Motor neuron (in vitro differentiated cells): ENCODE results near the gene CDC42BPB. TPM values are rescaled to one million over a fixed set of nuclear protein-coding genes. Genes with fewer than 3 reads are reported as not detected.
"Not testable (repeated sequence)": the region's sequence is repeated elsewhere in the genome, so short reads cannot be mapped to it uniquely, and the experiment has no call there.

ENCODE experiments used
- ATAC-seq, 8 experiments: fragments of 200-7000 bp; cut with Tn5 transposase; replicated peaks in 6 of 8; 2 replicates each; pipeline ENCODE4 v1.8.0; 2021; ENCODE audit warnings: mild to moderate bottlenecking in 8 of 8, moderate library complexity in 8 of 8
- H3K27ac ChIP-seq, 2 donors: fragments of 250-450 bp; sonication (Bioruptor Pico); 2 replicates each; pipeline ENCODE4 v1.9.0; 2021; ENCODE audit warnings: antibody characterized with exemption in 2 of 2, mild to moderate bottlenecking in 2 of 2, moderate library complexity in 1 of 2
- H3K4me1 ChIP-seq, 2 donors: fragments of 250-450 bp; sonication (Bioruptor Pico); replicated peaks in 1 of 2; 2 replicates each; pipeline ENCODE4 v1.6.1; 2021; ENCODE audit warnings: antibody characterized with exemption in 2 of 2, mild to moderate bottlenecking in 2 of 2, moderate library complexity in 1 of 2
- H3K4me3 ChIP-seq, 5 donors: fragments of 250-450 bp; sonication (Bioruptor Pico); 2 replicates each; pipeline ENCODE4 v1.9.0; 2021; ENCODE audit warnings: antibody characterized with exemption in 5 of 5, mild to moderate bottlenecking in 5 of 5, moderate library complexity in 4 of 5
- WGBS, 10 experiments: fragments of 450-650 bp; shearing (Covaris generic); methylation state at CpG; one replicate each; pipeline ENCODE4 v1.0.0; 2022; 5-methylcytosine and 5-hydroxymethylcytosine counted together
- in situ Hi-C, 9 experiments: fragments of 400-800 bp; cut with MboI; loops; one replicate each; pipeline ENCODE4 v1.15.0; 2021; ENCODE audit warnings: low sequenced_read_pairs in 9 of 9, low pct_unique_long_range_greater_than_20kb in 2 of 9; ENCODE audit not compliant: unreplicated experiment in 9 of 9
- total RNA-seq, 8 experiments: library from RNA; unstranded; fragments of 300-600 nt; gene quantifications; 2 replicates each; pipeline versions ENCODE4 v1.2.3 to v1.2.4, GENCODE V29; 2022

The CDC42BPB gene
- total RNA-seq, 8 experiments from 2014 or later, result 36.9 to 102 (median 56.4) TPM

DNA sequence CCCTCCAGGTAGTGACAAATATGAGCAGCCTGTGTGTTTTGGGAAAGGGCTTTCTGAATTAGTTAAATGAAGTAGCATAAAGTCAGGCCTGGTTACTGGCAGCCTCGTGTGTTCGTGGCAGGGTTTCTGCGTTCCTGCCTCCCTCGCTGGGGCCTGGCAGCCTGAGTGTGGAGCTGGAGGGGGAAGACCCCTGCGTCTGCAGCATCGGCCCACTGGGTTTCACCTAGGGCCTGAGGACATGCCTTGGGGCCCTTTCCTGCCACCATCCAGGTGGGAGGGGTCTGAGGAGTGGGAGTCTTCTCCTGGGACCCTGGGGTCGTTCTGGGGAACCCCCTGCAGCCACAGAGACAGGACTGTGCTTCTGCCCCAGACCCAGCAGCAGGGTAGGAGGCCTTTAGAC is 155.3 kb downstream of the CDC42BPB start:
- WGBS, 10 experiments, result 60 to 90% methylated on average over 1 to 2 of the region's 7 CpGs; no CpG with 5 or more reads in 8 of the 10 experiments
- Histone ChIP-seq H3K4me3 (no peak overlapping the region), H3K4me1 (no peaks in the 10 kb centered on the region), H3K27ac (no peak overlapping the region)
- ATAC-seq, result no peak
- in situ Hi-C loops, result no loop called here

DNA sequence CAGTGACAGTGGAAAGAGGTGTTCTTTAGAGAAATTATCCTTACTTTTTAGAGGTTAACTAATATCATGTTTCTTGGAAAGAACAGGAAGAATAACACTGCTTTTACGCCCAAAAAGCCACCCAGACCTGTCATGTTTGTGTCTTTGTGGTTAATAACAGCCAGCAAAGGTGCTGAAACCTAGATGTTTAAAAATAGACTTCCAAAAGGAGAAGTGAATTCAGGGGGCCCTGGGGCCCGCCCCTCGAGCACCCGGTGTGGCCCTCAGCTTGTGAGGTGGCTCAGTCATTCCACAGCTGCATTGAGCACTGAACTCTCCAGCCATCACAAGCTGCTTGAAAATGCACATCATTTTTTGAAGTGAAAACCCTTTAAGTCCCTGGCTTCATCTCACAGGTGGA is 155.7 kb downstream of the CDC42BPB start:
- Histone ChIP-seq H3K27ac (no peak overlapping the region), H3K4me1 (no peaks in the 10 kb centered on the region), H3K4me3 (no peak overlapping the region)
- in situ Hi-C loops, result no loop called here
- WGBS, 10 experiments, result 87 to 100% (median 93%) methylated on average over 1 to 4 of the region's 4 CpGs; no CpG with 5 or more reads in 3 of the 10 experiments
- no peak for ATAC-seq

DNA sequence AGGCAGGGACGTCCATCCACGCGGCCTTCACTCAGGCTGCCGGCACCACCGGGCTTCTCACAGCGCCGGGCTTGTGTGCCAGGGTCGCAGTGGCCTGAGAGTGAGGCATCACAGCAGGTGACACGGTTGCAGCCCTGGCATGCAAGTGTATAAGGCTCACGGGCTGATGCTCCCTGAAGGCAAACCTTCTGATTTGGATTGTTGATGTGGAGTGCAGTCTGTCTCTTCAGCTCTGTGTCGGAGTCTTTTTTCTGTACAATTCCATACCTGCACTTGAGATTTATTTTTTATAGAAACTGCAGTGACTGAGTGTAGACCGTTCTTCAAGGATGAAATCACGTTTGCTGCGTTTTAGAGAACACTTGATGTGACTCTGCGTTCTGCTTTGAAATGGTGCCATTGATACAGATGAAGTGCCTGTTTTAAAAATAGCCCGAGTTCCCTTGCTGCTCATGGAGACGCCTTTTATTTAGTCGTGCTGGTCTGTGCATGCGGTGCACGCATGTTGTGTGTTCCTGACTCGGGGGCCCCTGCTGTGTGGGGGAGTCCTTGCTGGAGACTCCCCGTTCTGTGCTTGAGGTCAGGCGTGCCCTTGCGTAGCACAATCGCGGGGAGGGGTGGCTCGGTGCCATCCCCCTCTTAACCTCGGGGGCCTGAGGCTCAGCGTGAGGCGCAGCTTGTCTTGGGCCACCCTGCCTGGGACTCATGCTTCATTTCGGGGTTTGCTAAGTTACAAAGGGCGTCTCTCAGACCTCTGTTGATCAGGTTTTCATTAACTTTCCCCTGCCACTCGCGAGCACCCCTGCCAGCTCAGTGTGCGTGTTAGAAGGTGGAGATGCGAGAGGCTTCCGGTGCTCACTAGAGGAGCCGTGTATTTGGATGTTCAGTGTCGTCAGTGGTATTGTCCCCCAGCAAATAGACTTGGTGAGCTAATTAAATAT is 156.4 kb downstream of the CDC42BPB start:
- ATAC-seq, result no peak
- Histone ChIP-seq H3K4me1 (no peaks in the 10 kb centered on the region), H3K4me3 (no peak overlapping the region), H3K27ac (no peak overlapping the region)
- in situ Hi-C loops, result no loop called here
- 72 to 92% (median 90%) methylated on average over 5 to 26 of the region's 39 CpGs; no CpG with 5 or more reads in 3 of the 10 experiments for WGBS, 10 experiments

DNA sequence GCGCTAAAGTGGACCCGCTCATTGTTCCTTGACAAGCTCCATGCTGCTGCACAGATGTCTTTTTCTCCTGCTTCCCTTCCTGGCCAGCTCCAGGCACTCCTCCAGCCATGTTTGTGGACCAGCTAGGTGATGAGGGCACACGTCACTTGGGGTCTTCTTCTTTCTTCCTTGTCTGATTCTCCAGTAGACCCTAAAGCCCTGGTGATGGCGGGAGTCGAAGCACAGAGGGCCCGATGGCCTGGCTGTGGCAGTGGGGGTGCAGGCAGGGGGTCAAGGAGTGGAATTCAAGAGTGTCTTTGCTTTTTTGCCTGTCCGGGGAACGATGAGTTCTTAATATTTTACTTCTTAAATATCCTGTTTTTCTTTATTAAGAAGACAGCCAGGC is 157.8 kb downstream of the CDC42BPB start:
- WGBS, 10 experiments, result 60 to 100% (median 100%) methylated on average over 1 to 5 of the region's 8 CpGs; no CpG with 5 or more reads in 4 of the 10 experiments
- in situ Hi-C loops, result no loop called here
- no peak overlapping the region for H3K4me3 ChIP-seq
- H3K4me1 ChIP-seq, result no peaks in the 10 kb centered on the region
- no peak for ATAC-seq
- H3K27ac ChIP-seq, result no peak overlapping the region

DNA sequence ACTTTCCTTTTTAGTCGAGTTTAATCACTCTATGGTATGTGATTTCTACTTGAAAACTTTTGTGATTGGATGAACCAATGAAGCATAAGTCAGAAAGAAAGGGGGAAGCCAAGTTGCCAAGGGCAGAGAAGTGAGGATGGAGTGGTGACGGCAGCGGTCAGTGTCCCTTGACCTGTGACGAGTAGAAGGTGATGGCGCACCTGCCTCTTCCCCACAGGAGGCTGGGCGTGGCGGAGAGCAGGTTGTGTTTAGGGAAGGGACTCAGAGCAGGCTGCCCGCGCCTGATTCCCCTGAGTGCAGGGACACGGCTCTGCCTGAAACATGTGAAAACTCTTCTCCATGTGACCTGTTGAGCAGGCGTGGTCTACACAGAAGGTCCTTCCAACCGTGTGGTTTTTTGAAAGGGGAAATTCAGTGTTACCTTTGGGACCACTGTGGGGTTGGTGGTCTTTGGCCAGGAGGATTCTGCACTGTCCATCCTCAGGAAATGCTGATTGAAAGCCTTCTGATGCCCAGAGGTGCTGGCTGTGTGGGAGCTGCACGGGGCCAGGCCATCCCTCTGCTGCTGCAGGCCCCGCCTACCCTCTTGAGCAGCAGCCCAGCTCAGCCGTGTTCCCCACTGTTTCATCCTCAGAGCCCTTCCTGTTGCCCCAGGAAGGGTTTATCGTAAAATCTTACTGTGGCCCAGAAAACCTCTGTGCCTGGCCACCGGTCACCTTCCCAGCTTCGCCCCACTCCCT is 158.4 kb downstream of the CDC42BPB start:
- Histone ChIP-seq H3K4me3 (no peak overlapping the region), H3K4me1 (no peaks in the 10 kb centered on the region), H3K27ac (no peak overlapping the region)
- WGBS, 10 experiments, result 86 to 100% (median 93%) methylated on average over 1 to 6 of the region's 18 CpGs; no CpG with 5 or more reads in 3 of the 10 experiments
- no peak for ATAC-seq
- in situ Hi-C loops, result no loop called here

DNA sequence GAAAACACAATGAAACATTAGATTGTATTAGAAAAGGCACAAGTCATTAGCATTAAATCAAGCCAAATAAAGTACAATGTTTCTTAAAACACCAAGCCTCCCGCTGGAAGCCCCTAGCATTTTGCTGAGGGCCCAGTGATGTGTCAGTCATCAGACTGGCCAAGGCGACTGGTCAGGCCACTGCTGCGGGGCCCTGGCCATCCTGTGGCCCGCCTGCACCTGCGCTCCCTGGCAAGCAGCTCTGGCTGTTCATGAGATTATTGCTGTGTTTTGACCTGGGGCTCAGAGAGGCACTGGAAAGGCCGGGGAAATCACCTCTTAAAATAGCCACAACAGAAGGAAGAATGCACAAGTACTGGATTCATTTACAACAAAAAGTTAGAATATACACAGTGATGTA is 159.1 kb downstream of the CDC42BPB start:
- in situ Hi-C loops, result no loop called here
- WGBS, 10 experiments, result 83 to 100% (median 86%) methylated on average over 1 to 6 of the region's 6 CpGs; no CpG with 5 or more reads in 3 of the 10 experiments
- ATAC-seq, result no peak
- H3K4me1 ChIP-seq, result no peaks in the 10 kb centered on the region
- no peak overlapping the region for H3K4me3 ChIP-seq
- H3K27ac ChIP-seq, result no peak overlapping the region

DNA sequence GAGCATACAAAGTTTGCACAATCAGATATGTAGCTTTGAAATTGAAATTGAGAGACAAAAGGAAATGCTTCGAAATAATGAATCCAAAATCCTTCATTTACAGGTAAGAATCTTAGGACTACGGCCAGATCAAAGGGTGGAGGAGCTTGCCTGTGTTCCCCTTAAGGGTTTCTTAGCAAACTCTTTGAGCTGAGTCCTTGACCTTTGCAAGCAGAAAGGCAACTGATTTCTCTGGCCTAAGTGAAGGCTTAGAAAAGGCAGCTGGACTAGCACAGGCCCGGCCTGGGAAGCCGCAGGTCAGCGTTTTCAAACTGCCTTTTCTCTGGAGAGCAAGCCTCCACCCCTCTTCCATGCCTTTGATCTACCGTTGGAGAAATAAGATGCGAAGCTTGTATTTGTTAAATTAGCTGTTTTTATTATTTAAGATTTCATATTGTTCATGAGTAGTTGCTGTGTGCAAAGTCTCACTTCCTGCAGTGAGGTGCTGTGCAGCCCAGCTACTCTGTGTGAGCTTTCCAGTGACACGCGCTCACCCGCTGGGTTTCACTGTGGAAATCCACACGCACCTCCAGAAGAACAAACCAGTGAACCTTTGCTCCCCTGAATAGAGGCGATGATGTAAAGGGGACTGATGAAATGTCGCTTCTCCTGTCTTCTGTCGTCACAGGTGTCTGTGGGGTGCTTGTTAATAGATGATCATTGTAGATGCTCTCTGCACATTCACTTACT is 159.9 kb downstream of the CDC42BPB start:
- no peak for ATAC-seq
- 68 to 100% (median 90%) methylated on average over 2 to 8 of the region's 14 CpGs for WGBS, 10 experiments
- Histone ChIP-seq H3K27ac (no peak overlapping the region), H3K4me1 (no peaks in the 10 kb centered on the region), H3K4me3 (no peak overlapping the region)
- in situ Hi-C loops, result no loop called here

DNA sequence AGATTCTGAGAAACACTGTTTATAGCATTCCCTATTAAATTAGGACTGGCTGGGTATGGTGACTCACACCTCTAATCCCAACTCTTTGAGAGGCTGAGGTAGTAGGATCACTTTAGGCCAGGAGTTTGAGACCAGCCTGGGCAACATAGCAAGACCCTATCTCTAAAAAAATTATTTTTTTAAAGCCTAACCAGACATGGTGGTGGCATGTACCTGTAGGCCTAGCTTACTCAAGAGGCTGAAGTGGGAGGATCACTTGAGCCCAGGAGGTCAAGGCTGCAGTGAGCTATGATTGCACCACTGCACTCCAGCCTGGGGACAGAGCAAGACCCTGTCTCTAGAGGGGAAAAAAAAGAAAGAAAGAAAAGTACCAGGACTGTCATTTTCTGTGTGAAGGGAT is 160.6 kb downstream of the CDC42BPB start:
- H3K4me1 ChIP-seq, in situ Hi-C loops, H3K27ac ChIP-seq, H3K4me3 ChIP-seq: not testable (repeated sequence)
- ATAC-seq, result peak in 1 of 8 experiments; percentile 10

DNA sequence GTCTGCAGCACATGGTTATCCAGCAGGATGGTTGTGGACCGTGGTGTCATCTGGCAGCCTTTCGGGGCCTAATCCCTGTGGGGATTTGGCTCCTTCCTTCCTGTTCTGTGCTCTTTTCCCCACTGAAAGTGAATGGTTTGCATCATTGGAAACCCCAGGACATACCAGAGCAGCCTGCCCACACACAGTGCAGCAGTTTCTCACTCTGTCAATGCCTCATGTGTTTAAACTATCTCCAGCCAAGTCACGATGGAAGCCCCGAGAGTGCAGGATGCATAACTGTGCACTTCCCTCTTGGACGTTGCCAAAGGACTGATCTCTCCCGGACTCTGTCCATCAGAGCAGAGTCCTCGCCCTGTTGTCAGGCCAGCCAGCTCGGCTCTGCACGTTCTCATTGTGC is 163.9 kb downstream of the CDC42BPB start:
- in situ Hi-C loops, result no loop called here
- Histone ChIP-seq H3K4me3 (no peak overlapping the region), H3K4me1 (no peaks in the 10 kb centered on the region), H3K27ac (no peak overlapping the region)
- ATAC-seq, result peak in 2 of 8 experiments; percentile 72 to 74
- WGBS, 10 experiments, result 0 to 98% (median 78%) methylated on average over 1 to 8 of the region's 9 CpGs; no CpG with 5 or more reads in 3 of the 10 experiments

DNA sequence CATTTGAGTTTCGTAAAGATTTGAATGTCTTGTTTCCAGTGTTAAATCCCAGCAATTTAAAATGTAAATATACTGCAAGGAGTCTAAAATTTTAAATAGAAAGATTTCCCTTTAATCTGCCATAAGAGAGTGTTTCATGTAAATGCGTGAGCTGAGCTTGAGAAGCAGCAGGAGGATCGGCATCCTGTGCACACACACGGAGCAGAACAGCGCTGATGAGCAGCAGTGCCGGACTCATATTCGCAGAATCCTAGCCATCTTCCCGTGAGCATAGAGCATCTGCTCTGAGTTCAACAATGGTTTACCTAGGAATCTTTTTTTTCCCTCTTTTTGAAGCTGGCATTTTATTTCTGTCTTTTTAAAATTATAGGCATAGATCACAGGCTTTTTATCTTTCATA is 164.7 kb downstream of the CDC42BPB start:
- no peak overlapping the region for H3K4me3 ChIP-seq
- peak in 1 of 8 experiments; percentile 16 for ATAC-seq
- no peaks in the 10 kb centered on the region for H3K4me1 ChIP-seq
- in situ Hi-C loops, result no loop called here
- WGBS, 10 experiments, result 82 to 100% (median 96%) methylated on average over 2 to 8 of the region's 8 CpGs; no CpG with 5 or more reads in 2 of the 10 experiments
- no peak overlapping the region for H3K27ac ChIP-seq

DNA sequence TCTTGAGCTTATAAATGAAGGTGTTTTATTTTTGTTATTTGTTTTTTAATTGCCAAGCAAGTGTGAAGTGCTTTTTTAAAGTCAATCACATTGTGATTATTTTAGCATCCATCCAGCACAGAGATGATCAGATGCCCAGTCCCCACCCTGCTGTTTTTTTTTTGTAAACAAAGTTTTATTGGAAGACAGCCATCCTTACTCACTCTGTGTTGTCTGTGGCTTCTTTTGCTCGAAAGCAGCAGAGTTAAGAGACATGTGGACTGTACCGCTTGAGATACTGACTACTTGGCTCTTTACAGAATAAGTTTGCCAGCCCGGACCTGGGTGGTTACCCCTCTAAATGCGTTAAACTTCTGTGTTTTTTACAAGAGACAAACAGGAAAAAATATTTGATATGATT is 165.8 kb downstream of the CDC42BPB start:
- no peak overlapping the region for H3K27ac ChIP-seq
- no peaks in the 10 kb centered on the region for H3K4me1 ChIP-seq
- peak in 3 of 8 experiments; percentile 58 to 88 (median 59) for ATAC-seq
- 24 to 100% (median 88%) methylated on average over 2 to 4 of the region's 4 CpGs; no CpG with 5 or more reads in 1 of the 10 experiments for WGBS, 10 experiments
- no peak overlapping the region for H3K4me3 ChIP-seq
- in situ Hi-C loops, result no loop called here

DNA sequence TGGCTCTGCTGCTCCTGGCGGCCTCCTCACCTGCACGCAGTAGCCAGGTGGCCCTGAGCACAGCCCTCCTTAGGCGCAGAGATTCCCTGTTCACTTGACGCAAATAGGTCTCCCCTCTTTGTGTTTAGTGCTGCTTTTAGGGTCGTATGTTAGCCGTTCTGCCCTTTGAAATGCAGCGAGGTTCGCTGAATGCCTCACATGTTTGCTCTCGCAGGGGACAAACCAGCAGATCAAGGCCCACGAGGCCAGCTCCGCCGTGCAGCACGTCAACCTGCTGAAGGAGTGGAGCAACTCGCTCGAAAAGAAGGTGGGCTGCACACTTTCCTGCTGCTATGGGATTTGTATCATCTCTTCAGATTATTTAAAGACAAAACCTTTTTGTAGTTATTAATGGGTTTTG is 166.2 kb downstream of the CDC42BPB start:
- Histone ChIP-seq H3K27ac (no peak overlapping the region), H3K4me1 (no peaks in the 10 kb centered on the region), H3K4me3 (no peak overlapping the region)
- no peak for ATAC-seq
- 64 to 100% (median 77%) methylated on average over 3 to 12 of the region's 15 CpGs; no CpG with 5 or more reads in 3 of the 10 experiments for WGBS, 10 experiments
- in situ Hi-C loops, result no loop called here

DNA sequence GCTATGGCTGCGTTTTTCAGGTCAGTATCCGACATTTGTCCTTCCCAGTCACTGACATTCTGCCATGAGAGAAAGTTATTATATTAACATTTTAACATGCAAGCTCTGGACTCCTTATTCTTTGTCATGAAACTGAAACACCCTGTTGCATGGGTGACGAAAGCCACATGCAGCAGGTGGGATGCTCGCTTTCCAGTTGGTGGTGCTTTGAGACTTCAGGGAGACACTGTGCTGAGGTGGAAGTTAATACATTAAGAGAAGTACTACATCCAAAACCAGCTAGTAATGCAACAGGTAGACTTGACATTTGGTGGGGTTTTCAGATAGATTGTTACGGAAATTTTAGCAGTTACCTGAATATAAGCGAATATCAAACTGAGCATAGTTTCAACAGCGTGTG is 167.7 kb downstream of the CDC42BPB start:
- in situ Hi-C loops, result no loop called here
- Histone ChIP-seq H3K4me3 (no peak overlapping the region), H3K27ac (no peak overlapping the region), H3K4me1 (no peaks in the 10 kb centered on the region)
- 92 to 100% (median 98%) methylated on average over 1 to 7 of the region's 7 CpGs; no CpG with 5 or more reads in 1 of the 10 experiments for WGBS, 10 experiments
- no peak for ATAC-seq
